ENCODE data around the gene HOXB4. TPM values are rescaled to one million over a fixed set of nuclear protein-coding genes. Genes with fewer than 3 reads are reported as not detected.

HOXB4 gene
- total and polyA plus RNA-seq, 2 of the 4 experiments (the other 2 are of a cell fraction) = 2.0 to 8.5 TPM

DNA sequence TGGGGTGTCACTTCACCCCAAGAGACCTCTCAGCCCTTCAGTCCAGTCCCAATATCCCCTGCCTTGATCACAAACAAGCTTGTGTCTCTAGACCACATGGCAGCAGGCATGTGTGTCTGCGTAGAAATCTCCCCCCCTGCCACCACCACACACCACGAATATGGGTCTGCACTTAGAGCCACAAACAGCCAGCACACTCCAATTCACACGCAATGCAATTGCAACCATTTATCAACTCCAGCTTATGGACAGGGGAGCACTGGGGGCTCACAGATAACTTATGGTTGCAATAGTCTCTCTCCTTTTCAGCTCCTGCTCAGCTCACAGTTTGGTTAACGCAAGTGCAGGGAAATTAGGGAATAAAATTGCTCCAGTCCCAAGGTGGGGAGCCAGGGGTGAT, 45.4 kb upstream of the HOXB4 start:
- Histone ChIP-seq H2BK15ac (ENCODE audit: low read depth, low read length) (no peak overlapping the region), H3K18ac (ENCODE audit: low read depth, low read length) (no peak overlapping the region), H3K36me3 (ENCODE audit: control insufficient read depth, insufficient read depth, low read length) (no peaks in the 10 kb centered on the region), H3K27me3 (ENCODE audit: control insufficient read depth, insufficient read depth, low read length) (peaks cover 98% of the 10 kb centered on the region), H3K14ac (replicated peaks; ENCODE audit: low read depth, low read length) (no peak overlapping the region), H2BK120ac (ENCODE audit: low read depth, low read length) (no peak overlapping the region), H3K4ac (ENCODE audit: low read depth, low read length) (no peak overlapping the region), H3K9me3 (ENCODE audit: control insufficient read depth, insufficient read depth, low read length) (peaks cover 14% of the 10 kb centered on the region), H3K9ac (ENCODE audit: low read depth, low read length) (no peak overlapping the region), H2AK9ac (replicated peaks; ENCODE audit: low read depth, low read length, poor library complexity) (no peak overlapping the region), H4K8ac (ENCODE audit: low read depth in 2 of 2, low read length in 2 of 2) (no peak overlapping the region), H2BK5ac (ENCODE audit: low read depth, low read length, poor library complexity, severe bottlenecking) (no peak overlapping the region), H3K79me1 (ENCODE audit: low read depth in 1 of 2, low read length in 2 of 2) (no peaks in the 10 kb centered on the region), H4K20me1 (ENCODE audit: insufficient read depth, low read length) (peaks cover 11% of the 10 kb centered on the region; the same call in 1 of the 2 replicates), H4K5ac (ENCODE audit: low read depth, low read length) (no peak overlapping the region), H3K9me1 (ENCODE audit: insufficient read depth, low read length) (no peaks in the 10 kb centered on the region; the same call in 1 of the 2 replicates), H3K4me2 (ENCODE audit: low read depth, low read length) (no peak overlapping the region), H3K23ac (ENCODE audit: low read depth, low read length) (peak overlapping the region; percentile 34; the same call in 1 of the 2 replicates), H3K27ac (ENCODE audit: insufficient read depth, low read length) (no peak overlapping the region), H4K91ac (ENCODE audit: insufficient read depth, low read depth, low read length) (no peak overlapping the region), H3K56ac (ENCODE audit: extremely low read depth, insufficient read depth, low read length) (no peak overlapping the region), H3K4me1 (ENCODE audit: control insufficient read depth, insufficient read depth, low read length) (no peaks in the 10 kb centered on the region; the same call in 1 of the 2 replicates), H2BK20ac (ENCODE audit: low read depth, low read length) (no peak overlapping the region), H3K4me3 (ENCODE audit: insufficient read depth, low read depth, low read length) (no peak overlapping the region), H2AK5ac (ENCODE audit: low read depth, low read length) (no peak overlapping the region), H2AFZ (replicated peaks; ENCODE audit: low read length, poor library complexity) (no peak overlapping the region)
- intact Hi-C loops (cut with micrococcal nuclease) (no loop called here), dilution Hi-C loops (cut with HindIII; ENCODE audit: low sequenced_read_pairs, unreplicated experiment) (no loop called here), in situ Hi-C loops (cut with MboI; ENCODE audit: low sequenced_read_pairs) (loop anchor here (10.0 kb wide), 1 partner anchor 459 kb away; no protein-coding TSS in a partner anchor)
- CTCF ChIA-PET = interaction anchor here (1.0 to 1.1 kb wide), 2 partner anchors 288 to 598 kb away, joined by 3 to 4 read pairs; no protein-coding TSS in a partner anchor
- BruUV-seq (replicated peaks) = no TSS peak
- 16% methylated on average over 2 of the region's 4 CpGs; no CpG with 5 or more reads in 1 of the 2 experiments for WGBS, 2 experiments (ENCODE audit: extremely low coverage in 2 of 2, insufficient read length in 1 of 2)
- no peak for TF ChIP-seq CEBPB (IDR thresholded peaks at IDR 0.05; ENCODE audit: low read depth, low read length)
- TF ChIP-seq, protein P1, sequence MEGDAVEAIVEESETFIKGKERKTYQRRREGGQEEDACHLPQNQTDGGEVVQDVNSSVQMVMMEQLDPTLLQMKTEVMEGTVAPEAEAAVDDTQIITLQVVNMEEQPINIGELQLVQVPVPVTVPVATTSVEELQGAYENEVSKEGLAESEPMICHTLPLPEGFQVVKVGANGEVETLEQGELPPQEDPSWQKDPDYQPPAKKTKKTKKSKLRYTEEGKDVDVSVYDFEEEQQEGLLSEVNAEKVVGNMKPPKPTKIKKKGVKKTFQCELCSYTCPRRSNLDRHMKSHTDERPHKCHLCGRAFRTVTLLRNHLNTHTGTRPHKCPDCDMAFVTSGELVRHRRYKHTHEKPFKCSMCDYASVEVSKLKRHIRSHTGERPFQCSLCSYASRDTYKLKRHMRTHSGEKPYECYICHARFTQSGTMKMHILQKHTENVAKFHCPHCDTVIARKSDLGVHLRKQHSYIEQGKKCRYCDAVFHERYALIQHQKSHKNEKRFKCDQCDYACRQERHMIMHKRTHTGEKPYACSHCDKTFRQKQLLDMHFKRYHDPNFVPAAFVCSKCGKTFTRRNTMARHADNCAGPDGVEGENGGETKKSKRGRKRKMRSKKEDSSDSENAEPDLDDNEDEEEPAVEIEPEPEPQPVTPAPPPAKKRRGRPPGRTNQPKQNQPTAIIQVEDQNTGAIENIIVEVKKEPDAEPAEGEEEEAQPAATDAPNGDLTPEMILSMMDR (conservative IDR thresholded peaks at IDR 0.05; ENCODE audit: low read depth, low read length) = no peak
- no peak for TF ChIP-seq RFX5 (IDR thresholded peaks at IDR 0.05; ENCODE audit: low read depth, low read length)
- no peak for TF ChIP-seq MAFK (IDR thresholded peaks at IDR 0.05; ENCODE audit: low read depth, low read length)
- no peak for TF ChIP-seq MXI1 (IDR thresholded peaks at IDR 0.05; ENCODE audit: borderline replicate concordance, low read depth, low read length)
- no peak for TF ChIP-seq RCOR1 (IDR thresholded peaks at IDR 0.05; ENCODE audit: insufficient replicate concordance, low read length)
- TF ChIP-seq NFE2L2 (IDR thresholded peaks at IDR 0.05; ENCODE audit: low read depth, low read length) = no peak
- no peak for TF ChIP-seq SMC3 (IDR thresholded peaks at IDR 0.05; ENCODE audit: low read depth, low read length)
- TF ChIP-seq USF2 (IDR thresholded peaks at IDR 0.05; ENCODE audit: low read depth, low read length) = no peak
- no peak for TF ChIP-seq ELK1 (IDR thresholded peaks at IDR 0.05; ENCODE audit: borderline replicate concordance, low read depth, low read length)
- no peak for TF ChIP-seq MAZ (IDR thresholded peaks at IDR 0.05; ENCODE audit: borderline replicate concordance, low read depth, low read length)
- no peak for TF ChIP-seq BHLHE40 (IDR thresholded peaks at IDR 0.05; ENCODE audit: low read depth, low read length)
- no peak for TF ChIP-seq FOS (IDR thresholded peaks at IDR 0.05; ENCODE audit: low read depth, low read length)
- TF ChIP-seq POLR2A (IDR thresholded peaks at IDR 0.05; ENCODE audit: low read depth, low read length) = no peak
- TF ChIP-seq CHD1 (IDR thresholded peaks at IDR 0.05; ENCODE audit: low read depth, low read length) = no peak
- TF ChIP-seq RAD21 (IDR thresholded peaks at IDR 0.05; ENCODE audit: low read length) = no peak
- ATAC-seq (ENCODE audit: low read depth) (no peak), DNase-seq (no peak)
- POLR2A ChIA-PET (ENCODE audit: unreplicated experiment) = no interaction called here
